HL-60/S4 (cell line): Measurements from ENCODE around the gene OSBP.
"Not testable (repeated sequence)": the region's sequence is repeated elsewhere in the genome, so short reads cannot be mapped to it uniquely, and the experiment has no call there.

Source experiments
- in situ Hi-C: fragments of 300-500 bp; cut with MboI; formaldehyde crosslinking; loops from 2 replicates; pipeline ENCODE4 v1.14.3; 2022; ENCODE audit warnings: low sequenced_read_pairs

Gene OSBP

GRCh38 chr11:59615637-59616395, at the start of gene OSBP:
OSBP (minus strand) TSS chr11:59615774; CDS start chr11:59615664, 110 bp downstream.
- in situ Hi-C loops = no loop called here

GRCh38 chr11:59660621-59661020, 45.0 kb upstream of the OSBP start:
- in situ Hi-C loops = no loop called here

GRCh38 chr11:59659981-59660380, 44.4 kb upstream of the OSBP start:
- in situ Hi-C loops = no loop called here

DNA sequence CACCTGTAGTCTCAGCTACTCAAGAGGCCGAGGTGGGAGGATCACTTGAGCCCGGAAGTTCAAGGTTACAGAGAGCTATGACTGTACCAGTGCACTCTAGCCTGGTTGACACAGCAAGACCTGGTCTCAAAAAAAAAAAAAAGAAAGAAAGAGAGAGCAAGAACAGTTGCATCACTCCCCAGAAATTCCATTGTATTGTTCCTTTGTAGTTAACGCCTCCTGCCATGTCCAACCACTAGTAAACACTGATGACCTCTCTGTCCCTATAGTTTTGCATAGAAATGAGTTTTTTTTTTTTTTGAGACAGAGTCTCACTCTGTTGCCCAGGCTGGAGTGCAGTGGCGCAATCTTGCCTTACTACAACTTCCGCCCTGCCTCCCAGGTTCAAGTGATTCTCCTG, 42.5 kb upstream of the OSBP start:
- in situ Hi-C loops = no loop called here

- in situ Hi-C loops = no loop called here
These were observed 39.3 kb upstream of the OSBP start for GRCh38 chr11:59654893-59655292.

GRCh38 chr11:59647245-59647980, 31.8 kb upstream of the OSBP start:
- in situ Hi-C loops = no loop called here

DNA sequence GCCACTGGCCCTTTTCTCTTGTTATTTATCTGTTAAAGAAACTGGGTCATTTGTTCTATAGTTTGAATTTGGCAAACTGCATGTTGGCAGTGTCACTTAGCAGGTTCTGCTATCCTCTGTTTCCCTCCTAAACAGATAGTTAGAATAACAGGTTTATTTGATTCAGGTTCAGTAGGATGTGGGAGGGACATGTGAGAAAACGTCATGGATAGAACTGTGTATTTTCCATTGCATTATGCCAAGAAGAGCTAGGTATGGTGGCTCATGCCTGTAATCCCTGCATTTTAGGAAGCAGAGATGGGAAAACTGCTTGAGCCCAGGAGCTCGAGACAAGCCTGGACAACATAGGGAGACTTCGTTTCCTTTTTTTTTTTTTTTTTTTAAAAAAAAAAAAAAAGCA, 29.0 kb upstream of the OSBP start:
- in situ Hi-C loops = no loop called here

- in situ Hi-C loops = no loop called here
These were observed 27.8 kb upstream of the OSBP start for GRCh38 chr11:59643390-59643789.

DNA sequence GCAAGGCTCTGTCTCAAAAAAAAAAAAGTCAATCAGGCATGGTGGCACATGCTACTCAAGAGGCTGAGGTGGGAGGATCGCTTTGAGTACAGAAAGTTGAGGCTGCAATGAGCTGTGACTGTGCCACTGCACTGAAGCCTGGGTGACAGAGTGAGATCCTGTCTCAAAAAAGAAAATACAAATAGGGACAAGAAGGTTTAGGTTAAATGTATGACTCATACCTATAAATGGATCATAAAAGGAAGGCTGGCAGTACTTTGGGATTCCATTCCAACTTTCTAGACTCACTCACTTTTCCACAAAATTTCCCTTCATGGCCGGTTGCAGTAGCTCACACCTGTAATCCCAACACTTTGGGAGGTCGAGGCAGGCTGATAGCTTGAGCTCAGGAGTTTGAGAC, 25.6 kb upstream of the OSBP start:
- in situ Hi-C loops = no loop called here

DNA sequence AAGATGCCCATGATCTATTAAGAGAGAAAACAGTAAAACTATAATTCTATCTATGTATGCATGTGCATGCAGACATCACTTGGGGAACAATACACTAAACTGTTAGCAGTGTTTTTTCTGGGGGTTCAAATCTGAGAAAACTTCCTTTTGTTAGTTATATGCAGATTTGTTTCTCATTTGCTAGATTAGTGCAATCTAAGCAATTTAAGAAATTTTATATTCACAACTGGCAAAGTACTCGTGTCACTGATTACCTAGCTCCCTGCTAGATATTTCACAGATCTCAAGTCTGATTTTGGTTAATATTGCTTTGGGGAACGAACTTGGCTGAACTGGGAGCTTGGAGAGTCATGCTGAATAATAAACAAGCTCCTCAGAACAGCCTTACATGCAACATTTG, 14.9 kb upstream of the OSBP start:
- in situ Hi-C loops = no loop called here

- in situ Hi-C loops = no loop called here
These were observed 14.4 kb upstream of the OSBP start for GRCh38 chr11:59629996-59630395.

GRCh38 chr11:59626969-59627368, 11.4 kb upstream of the OSBP start:
- in situ Hi-C loops = not testable (repeated sequence)

- in situ Hi-C loops = no loop called here
These were observed 10.1 kb upstream of the OSBP start for GRCh38 chr11:59625703-59626102.

- in situ Hi-C loops = no loop called here
These were observed 2.3 kb upstream of the OSBP start for GRCh38 chr11:59617876-59618275.

- in situ Hi-C loops = no loop called here
These were observed 915 bp upstream of the OSBP start for GRCh38 chr11:59616396-59616982.

DNA sequence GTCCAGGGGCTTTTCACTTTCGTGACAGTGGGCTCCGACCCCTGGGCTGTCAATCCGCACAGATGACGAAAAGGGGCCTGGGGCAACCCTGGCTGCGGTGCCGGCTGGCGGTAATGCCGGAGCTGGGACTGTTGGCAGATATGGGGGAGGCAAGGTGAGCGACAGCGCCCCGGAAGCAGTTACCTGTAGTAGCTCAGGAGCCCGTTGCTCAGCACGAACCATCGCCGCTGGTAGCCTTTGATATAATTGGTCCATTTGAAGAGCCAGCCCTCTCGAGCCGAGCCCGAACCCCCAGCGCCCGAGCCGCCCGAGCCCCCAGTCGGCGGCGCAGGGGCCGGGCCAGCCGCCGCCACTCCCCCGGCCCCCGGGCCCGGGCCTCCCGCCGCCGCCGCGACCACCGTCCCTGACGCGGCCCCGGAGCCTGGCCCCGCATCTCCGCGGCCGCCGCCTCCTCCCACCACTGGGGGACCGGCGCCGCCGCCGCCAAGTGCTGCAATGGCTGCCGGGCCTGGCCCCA, 396 bp downstream of the OSBP start:
- in situ Hi-C loops = no loop called here

DNA sequence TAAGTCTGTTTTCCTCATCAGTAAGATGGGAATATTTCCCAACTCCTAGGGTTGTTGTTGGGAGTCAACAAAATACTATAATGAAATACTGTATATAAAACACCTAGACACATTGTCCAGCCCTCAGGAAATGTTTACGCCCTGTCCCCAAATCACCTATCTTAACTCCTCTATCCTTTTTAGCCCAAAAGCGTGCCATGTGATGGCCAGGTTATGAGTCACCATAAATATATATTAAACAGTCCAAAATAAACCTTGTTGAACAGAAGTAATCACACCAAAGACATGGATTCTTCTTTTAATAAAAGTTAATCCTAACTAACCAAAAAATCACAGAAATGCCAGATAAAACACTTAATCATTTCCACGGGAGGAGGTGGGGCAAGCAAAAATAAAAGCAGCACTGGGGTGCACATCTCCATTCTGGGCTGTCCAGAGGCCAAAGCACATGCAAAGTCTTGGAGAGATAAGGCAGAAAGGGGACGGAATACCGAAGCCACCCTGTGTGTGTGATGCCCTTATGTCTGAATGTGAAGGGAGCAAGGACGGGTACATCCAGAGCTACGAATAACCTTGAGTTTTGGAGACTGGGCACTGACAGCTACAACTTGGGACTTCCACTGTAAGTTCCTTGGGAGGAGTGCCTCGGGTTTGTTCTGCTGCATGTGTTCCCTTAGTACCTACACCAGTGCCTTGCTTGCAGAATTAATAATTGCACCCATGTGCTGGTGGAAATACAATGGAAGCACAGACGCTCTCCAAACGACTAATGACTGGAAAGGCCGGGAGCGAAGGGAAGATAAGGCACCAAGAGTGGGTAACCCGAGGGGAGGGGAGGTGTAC, 1.1 kb downstream of the OSBP start:
- in situ Hi-C loops = no loop called here

DNA sequence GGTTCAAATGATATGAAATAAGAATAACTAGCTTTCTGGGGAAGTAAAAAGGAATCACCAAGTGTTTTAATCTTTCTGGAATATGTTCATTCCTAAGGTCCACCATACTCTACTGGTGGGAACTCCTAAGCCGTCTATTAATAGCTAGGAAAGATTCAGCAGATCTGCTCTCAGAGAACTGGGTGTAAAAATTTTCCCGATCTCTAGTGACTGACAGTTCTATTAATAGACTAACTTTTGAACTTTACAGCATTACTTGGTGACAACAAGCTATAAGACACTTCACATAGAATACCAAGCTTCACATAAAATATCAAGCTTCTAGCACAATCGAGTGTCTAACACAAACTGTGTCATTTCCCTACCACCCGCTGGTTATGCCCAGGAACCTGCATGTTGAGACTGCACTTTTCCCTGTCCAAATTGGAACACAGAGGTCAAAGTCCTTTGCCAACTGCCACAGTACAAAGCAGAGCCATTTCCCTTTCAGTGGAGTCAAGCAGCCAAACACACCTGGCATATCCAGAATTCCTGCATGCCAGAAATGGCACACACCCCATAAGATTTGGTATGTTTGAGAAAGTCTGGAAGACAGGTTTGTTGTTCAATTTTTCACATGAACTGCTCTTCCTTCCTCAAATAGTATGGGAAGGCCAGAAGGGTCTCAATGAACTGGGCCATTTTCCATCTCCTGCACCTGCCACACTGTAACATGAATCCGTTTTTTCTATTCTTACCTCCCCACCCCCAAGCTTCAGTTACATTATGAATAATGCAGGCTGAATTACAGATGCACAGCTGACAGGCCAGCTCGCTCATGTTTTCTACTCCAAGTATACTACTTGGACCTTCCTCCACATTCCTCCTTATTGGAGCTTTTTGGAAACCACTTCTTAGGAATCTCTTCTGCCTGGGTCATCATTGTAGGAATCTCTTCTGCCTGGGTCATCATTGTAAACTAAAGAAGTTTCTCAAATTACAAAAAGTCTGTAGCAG, 3.7 kb downstream of the OSBP start:
- in situ Hi-C loops = no loop called here

DNA sequence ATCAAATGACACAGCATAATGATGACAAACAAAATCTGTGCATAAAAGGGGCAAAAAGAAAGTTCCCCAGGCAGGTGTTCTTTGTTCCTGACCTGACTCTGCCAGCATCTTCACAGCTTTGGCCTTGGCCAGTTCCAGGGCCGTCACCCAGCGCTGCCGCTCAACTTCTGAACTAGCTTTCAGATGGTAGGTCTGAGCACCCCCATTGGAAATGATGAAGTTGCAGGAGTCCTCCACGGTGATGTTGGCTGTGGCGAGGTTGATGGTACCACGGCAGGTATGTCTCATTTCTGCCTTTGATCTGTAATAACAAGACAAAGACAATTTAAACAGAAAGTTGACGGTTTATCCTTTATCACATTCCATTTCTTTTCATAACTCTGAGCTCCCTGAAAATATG, 5.3 kb downstream of the OSBP start:
- in situ Hi-C loops = no loop called here
